Astrocyte (in vitro differentiated cells and primary cell): ENCODE data around the gene DISC1. TPM values are rescaled to one million over a fixed set of nuclear protein-coding genes. Genes with fewer than 3 reads are reported as not detected.
A peak's percentile ranks its signal among the peaks of the same experiment; 100 is the strongest.

Experiments used
- DNase-seq: peaks from one replicate; pipeline ENCODE4 v3.0.0-alpha.2; 2010; ENCODE audit warnings: low read depth
- FAIRE-seq: peaks from 2 replicates; lab custom pipeline; 2011; peaks lifted over from hg19 to GRCh38; lab: Jason Lieb, UNC
- H2AFZ ChIP-seq: 2 replicates; pipeline ENCODE4 v1.6.0; 2012; ENCODE audit warnings: low read depth, low read length, inconsistent platforms
- H3K27ac ChIP-seq: 2 replicates; pipeline ENCODE4 v1.5.1; 2011; ENCODE audit warnings: low read depth, low read length, inconsistent platforms
- H3K27me3 ChIP-seq: 2 replicates; pipeline ENCODE4 v1.6.0; 2011; ENCODE audit warnings: low read length, inconsistent platforms; ENCODE audit not compliant: insufficient read depth
- H3K36me3 ChIP-seq: 2 replicates; pipeline ENCODE4 v1.5.1; 2011; ENCODE audit warnings: low read length, inconsistent platforms; ENCODE audit not compliant: insufficient read depth
- H3K4me1 ChIP-seq: 2 replicates; pipeline ENCODE4 v1.5.1; 2011; ENCODE audit warnings: low read length, inconsistent platforms; ENCODE audit not compliant: insufficient read depth
- H3K4me2 ChIP-seq: 2 replicates; pipeline ENCODE4 v1.6.0; 2012; ENCODE audit warnings: low read length, inconsistent platforms
- H3K4me3 ChIP-seq: 2 replicates; pipeline ENCODE4 v1.5.1; 2011; ENCODE audit warnings: low read depth, mild to moderate bottlenecking, low read length, inconsistent platforms; ENCODE audit not compliant: insufficient read depth
- H3K79me2 ChIP-seq: 2 replicates; pipeline ENCODE4 v1.6.0; 2012; ENCODE audit warnings: mild to moderate bottlenecking, low read length, inconsistent platforms; ENCODE audit not compliant: insufficient read depth
- H3K9ac ChIP-seq: 2 replicates; pipeline ENCODE4 v1.6.0; 2012; ENCODE audit warnings: mild to moderate bottlenecking, low read length, inconsistent platforms
- H3K9me3 ChIP-seq: 2 replicates; pipeline ENCODE4 v1.5.1; 2012; ENCODE audit warnings: low read depth, mild to moderate bottlenecking, low read length, inconsistent platforms; ENCODE audit not compliant: insufficient read depth
- H4K20me1 ChIP-seq: 2 replicates; pipeline ENCODE4 v1.6.0; 2012; ENCODE audit warnings: low read length, inconsistent platforms; ENCODE audit not compliant: insufficient read depth
- H3K27ac Mint-ChIP-seq: one replicate; pipeline ENCODE4 v1.8.0; 2021; ENCODE audit warnings: mild to moderate bottlenecking, mixed read lengths; ENCODE audit not compliant: unreplicated experiment
- H3K27me3 Mint-ChIP-seq: one replicate; pipeline ENCODE4 v1.8.0; 2021; ENCODE audit warnings: low read depth, mixed read lengths; ENCODE audit not compliant: unreplicated experiment
- H3K36me3 Mint-ChIP-seq: one replicate; pipeline ENCODE4 v1.8.0; 2021; ENCODE audit warnings: low read depth, mixed read lengths; ENCODE audit not compliant: unreplicated experiment
- H3K4me1 Mint-ChIP-seq: one replicate; pipeline ENCODE4 v1.8.0; 2021; ENCODE audit warnings: low read depth, mixed read lengths; ENCODE audit not compliant: unreplicated experiment
- H3K4me3 Mint-ChIP-seq: one replicate; pipeline ENCODE4 v1.8.0; 2021; ENCODE audit warnings: mild to moderate bottlenecking, moderate library complexity, mixed read lengths; ENCODE audit not compliant: unreplicated experiment
- H3K9me3 Mint-ChIP-seq: one replicate; pipeline ENCODE4 v1.8.0; 2021; ENCODE audit warnings: mild to moderate bottlenecking, mixed read lengths; ENCODE audit not compliant: unreplicated experiment
- EZH2 ChIP-seq: IDR thresholded peaks from 2 replicates; pipeline ENCODE4 v1.6.1; 2012; ENCODE audit warnings: mild to moderate bottlenecking, low read length, inconsistent platforms; ENCODE audit not compliant: insufficient read depth
- total RNA-seq: library from RNA; stranded (reverse); gene quantifications from 2 replicates; pipeline ENCODE4 v1.2.1, GENCODE V29; 2021
- TF ChIP-seq, protein P1 (sequence below): IDR thresholded peaks from 2 replicates; pipeline ENCODE4 v1.5.1; 2011; ENCODE audit warnings: low read depth, mild to moderate bottlenecking, inconsistent platforms, low read length, moderate library complexity; ENCODE audit not compliant: insufficient read depth

DISC1 gene
- total RNA-seq, 1 donor from 2014 or later: 9.1 TPM

DNA sequence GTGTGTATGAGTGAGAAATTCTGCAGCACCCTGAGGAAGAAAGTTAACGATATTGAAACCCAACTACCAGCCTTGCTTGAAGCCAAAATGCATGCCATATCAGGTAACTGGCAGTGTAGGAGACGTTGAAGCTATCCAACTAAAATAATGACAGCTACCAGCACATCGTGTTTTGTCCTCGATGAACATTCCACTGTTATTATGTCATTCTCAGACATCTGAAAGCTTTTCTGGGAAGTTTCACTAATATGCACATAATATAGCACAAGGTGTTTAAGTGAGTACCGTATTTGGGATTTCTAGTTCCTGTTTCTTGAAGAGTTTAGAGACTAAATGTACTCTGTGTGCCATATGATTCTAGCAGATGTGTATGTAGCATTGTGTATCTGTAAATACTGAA, 173.5 kb downstream of the DISC1 start:
- Mint-ChIP-seq H3K4me3 (no peak overlapping the region), H3K27me3 (no peaks in the 10 kb centered on the region), H3K4me1 (peaks cover 4% of the 10 kb centered on the region), H3K9me3 (peaks cover 16% of the 10 kb centered on the region), H3K27ac (no peak overlapping the region), H3K36me3 (peaks cover 24% of the 10 kb centered on the region)
- H3K79me2 ChIP-seq: no peaks in the 10 kb centered on the region
- H3K4me2 ChIP-seq: peak overlapping the region; percentile 78
- no peaks in the 10 kb centered on the region for H3K27me3 ChIP-seq
- H3K9ac ChIP-seq: peak overlapping the region; percentile 30
- H3K9me3 ChIP-seq: no peaks in the 10 kb centered on the region
- TF ChIP-seq, protein P1, sequence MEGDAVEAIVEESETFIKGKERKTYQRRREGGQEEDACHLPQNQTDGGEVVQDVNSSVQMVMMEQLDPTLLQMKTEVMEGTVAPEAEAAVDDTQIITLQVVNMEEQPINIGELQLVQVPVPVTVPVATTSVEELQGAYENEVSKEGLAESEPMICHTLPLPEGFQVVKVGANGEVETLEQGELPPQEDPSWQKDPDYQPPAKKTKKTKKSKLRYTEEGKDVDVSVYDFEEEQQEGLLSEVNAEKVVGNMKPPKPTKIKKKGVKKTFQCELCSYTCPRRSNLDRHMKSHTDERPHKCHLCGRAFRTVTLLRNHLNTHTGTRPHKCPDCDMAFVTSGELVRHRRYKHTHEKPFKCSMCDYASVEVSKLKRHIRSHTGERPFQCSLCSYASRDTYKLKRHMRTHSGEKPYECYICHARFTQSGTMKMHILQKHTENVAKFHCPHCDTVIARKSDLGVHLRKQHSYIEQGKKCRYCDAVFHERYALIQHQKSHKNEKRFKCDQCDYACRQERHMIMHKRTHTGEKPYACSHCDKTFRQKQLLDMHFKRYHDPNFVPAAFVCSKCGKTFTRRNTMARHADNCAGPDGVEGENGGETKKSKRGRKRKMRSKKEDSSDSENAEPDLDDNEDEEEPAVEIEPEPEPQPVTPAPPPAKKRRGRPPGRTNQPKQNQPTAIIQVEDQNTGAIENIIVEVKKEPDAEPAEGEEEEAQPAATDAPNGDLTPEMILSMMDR: no peak
- TF ChIP-seq EZH2: no peak
- H4K20me1 ChIP-seq: no peaks in the 10 kb centered on the region
- peak; percentile 69 for DNase-seq
- peak; percentile 92 for FAIRE-seq
- peak overlapping the region; percentile 34 for H3K27ac ChIP-seq
- H3K4me3 ChIP-seq: no peak overlapping the region
- peaks cover 10% of the 10 kb centered on the region for H3K4me1 ChIP-seq
- H2AFZ ChIP-seq: no peak overlapping the region
- no peaks in the 10 kb centered on the region for H3K36me3 ChIP-seq

- DNase-seq (no peak), FAIRE-seq (no peak)
- peaks cover 16% of the 10 kb centered on the region for H3K9me3 Mint-ChIP-seq
- H3K27me3 Mint-ChIP-seq: no peaks in the 10 kb centered on the region
- Histone ChIP-seq H3K9me3 (no peaks in the 10 kb centered on the region), H3K4me2 (no peak overlapping the region), H3K36me3 (no peaks in the 10 kb centered on the region), H3K27me3 (no peaks in the 10 kb centered on the region), H3K79me2 (no peaks in the 10 kb centered on the region), H3K4me1 (peaks cover 10% of the 10 kb centered on the region), H3K4me3 (no peak overlapping the region), H2AFZ (no peak overlapping the region), H3K9ac (no peak overlapping the region), H4K20me1 (no peaks in the 10 kb centered on the region), H3K27ac (no peak overlapping the region)
- H3K27ac Mint-ChIP-seq: no peak overlapping the region
- H3K4me3 Mint-ChIP-seq: no peak overlapping the region
- peaks cover 4% of the 10 kb centered on the region for H3K4me1 Mint-ChIP-seq
- TF ChIP-seq EZH2: no peak
- TF ChIP-seq, protein P1: no peak
- H3K36me3 Mint-ChIP-seq: peaks cover 21% of the 10 kb centered on the region
Measured at GRCh38 chr1:231801042-231801585, 174.5 kb downstream of the DISC1 start.

- Histone ChIP-seq H3K79me2 (no peaks in the 10 kb centered on the region), H2AFZ (no peak overlapping the region), H3K9ac (no peak overlapping the region), H3K27me3 (no peaks in the 10 kb centered on the region), H3K9me3 (no peaks in the 10 kb centered on the region), H3K4me3 (no peak overlapping the region), H3K4me2 (no peak overlapping the region), H3K27ac (no peak overlapping the region), H3K4me1 (peaks cover 10% of the 10 kb centered on the region), H4K20me1 (no peaks in the 10 kb centered on the region), H3K36me3 (no peaks in the 10 kb centered on the region)
- no peaks in the 10 kb centered on the region for H3K27me3 Mint-ChIP-seq
- peaks cover 15% of the 10 kb centered on the region for H3K36me3 Mint-ChIP-seq
- no peak for FAIRE-seq
- H3K27ac Mint-ChIP-seq: no peak overlapping the region
- DNase-seq: peak; percentile 30
- H3K9me3 Mint-ChIP-seq: peaks cover 16% of the 10 kb centered on the region
- TF ChIP-seq, protein P1: no peak
- TF ChIP-seq EZH2: no peak
- peaks cover 4% of the 10 kb centered on the region for H3K4me1 Mint-ChIP-seq
- H3K4me3 Mint-ChIP-seq: no peak overlapping the region
Measured at GRCh38 chr1:231803353-231803752, 176.8 kb downstream of the DISC1 start.
